Measurements from ENCODE around the gene FILIP1L. TPM values are rescaled to one million over a fixed set of nuclear protein-coding genes. Genes with fewer than 3 reads are reported as not detected.
A peak's percentile ranks its signal among the peaks of the same experiment; 100 is the strongest.

Gene FILIP1L
- polyA plus RNA-seq, 1 of the 3 experiments (the other 2 are of a cell fraction) = 26.8 TPM

GRCh38 chr3:100008081-100008698 lies 106.1 kb downstream of the FILIP1L start:
- Histone ChIP-seq H3F3A (replicated peaks; ENCODE audit: insufficient read depth) (peaks cover 16% of the 10 kb centered on the region), H3K9me2 (no peaks in the 10 kb centered on the region), H3K27ac (ENCODE audit: low read depth in 2 of 2, low read length in 1 of 2) (no peak overlapping the region), H2AFZ (ENCODE audit: low read depth) (no peak overlapping the region), H3K36me3 (replicated peaks in 1 of 2; ENCODE audit: control insufficient read depth in 1 of 2, insufficient read depth in 2 of 2, low read length in 1 of 2) (no peaks in the 10 kb centered on the region), H3K9me3 (no peaks in the 10 kb centered on the region), H3K9ac (no peak overlapping the region), H3K4me3 (ENCODE audit: low read depth in 2 of 2, low read length in 1 of 2) (no peak overlapping the region), H3K79me2 (ENCODE audit: insufficient read depth) (no peaks in the 10 kb centered on the region), H4K20me1 (ENCODE audit: insufficient read depth) (no peaks in the 10 kb centered on the region), H3K4me2 (no peak overlapping the region), H3K4me1 (ENCODE audit: control insufficient read depth in 1 of 2, insufficient read depth in 2 of 2, low read depth in 1 of 2, low read length in 1 of 2) (peaks cover 7 to 29% of the 10 kb centered on the region in 2 experiments; a peak in 3 of 4 replicates), H3K27me3 (ENCODE audit: insufficient read depth) (no peaks in the 10 kb centered on the region)
- DNase-seq = no peak
- ChIA-PET POLR2A (no interaction called here), CTCF (no interaction called here)
- 0 out of 2 replicates have a peak, but pooled peaks have one; percentile 14 for TF ChIP-seq TCF12 (IDR thresholded peaks at IDR 0.05)
- no peak for TF ChIP-seq PBX3 (IDR thresholded peaks at IDR 0.05)
- TF ChIP-seq MEF2A (IDR thresholded peaks at IDR 0.05; ENCODE audit: borderline replicate concordance, low read depth) = no peak
- no peak for TF ChIP-seq SMC3 (IDR thresholded peaks at IDR 0.05; ENCODE audit: low read depth, low read length)
- TF ChIP-seq IRF3 (IDR thresholded peaks at IDR 0.05; ENCODE audit: low read depth, low read length) = no peak
- no peak for TF ChIP-seq GABPA (IDR thresholded peaks at IDR 0.05; ENCODE audit: low read depth)
- no peak for TF ChIP-seq CTCF (IDR thresholded peaks at IDR 0.05)
- no peak for TF ChIP-seq JUND (IDR thresholded peaks at IDR 0.05)
- no peak for TF ChIP-seq EP300 (IDR thresholded peaks at IDR 0.05; ENCODE audit: borderline replicate concordance in 1 of 2, low read depth in 1 of 2, low read length in 1 of 2)
- no peak for TF ChIP-seq ELF1 (IDR thresholded peaks at IDR 0.05)
- peak; percentile 30; the same call in 1 of the 2 replicates for TF ChIP-seq NFIC (IDR thresholded peaks at IDR 0.05; ENCODE audit: borderline replicate concordance)

- CTCF ChIA-PET = interaction anchor here (0.9 to 1.1 kb wide), 2 partner anchors 12 to 164 kb away, joined by 4 read pairs; no protein-coding TSS in a partner anchor
- peak overlapping the region; percentile 53; the same call in 1 of the 2 replicates for H3K4me2 ChIP-seq
- no peaks in the 10 kb centered on the region for H4K20me1 ChIP-seq (ENCODE audit: insufficient read depth)
- no peaks in the 10 kb centered on the region for H3K27me3 ChIP-seq (ENCODE audit: insufficient read depth)
- H3F3A ChIP-seq (replicated peaks; ENCODE audit: insufficient read depth) = peaks cover 24% of the 10 kb centered on the region
- H3K27ac ChIP-seq (ENCODE audit: low read depth in 2 of 2, low read length in 1 of 2) = peak overlapping the region; percentile 68; a peak in 3 of 4 replicates
- DNase-seq = no peak
- 95% methylated on average over 3 of the region's 3 CpGs for WGBS (ENCODE audit: low lambda C conversion rate)
- H3K9ac ChIP-seq = no peak overlapping the region
- H3K9me3 ChIP-seq = no peaks in the 10 kb centered on the region
- H3K79me2 ChIP-seq (ENCODE audit: insufficient read depth) = no peaks in the 10 kb centered on the region
- TF ChIP-seq SMC3 (IDR thresholded peaks at IDR 0.05; ENCODE audit: low read depth, low read length) (no peak), TAF1 (IDR thresholded peaks at IDR 0.05; ENCODE audit: borderline replicate concordance, low read depth, low read length) (no peak), EZH2phosphoT487 (IDR thresholded peaks at IDR 0.05; ENCODE audit: borderline replicate concordance, low read depth) (no peak), USF1 (IDR thresholded peaks at IDR 0.05; ENCODE audit: borderline replicate concordance, low read depth) (no peak), FOXM1 (IDR thresholded peaks at IDR 0.05; ENCODE audit: low read depth) (no peak), IRF3 (IDR thresholded peaks at IDR 0.05; ENCODE audit: low read depth, low read length) (no peak), TCF12 (IDR thresholded peaks at IDR 0.05) (no peak), JUND (IDR thresholded peaks at IDR 0.05) (no peak), SIN3A (IDR thresholded peaks at IDR 0.05; ENCODE audit: borderline replicate concordance, low read depth, low read length) (no peak), PBX3 (IDR thresholded peaks at IDR 0.05) (no peak), RFX5 (IDR thresholded peaks at IDR 0.05; ENCODE audit: low read length) (no peak), MEF2A (IDR thresholded peaks at IDR 0.05; ENCODE audit: borderline replicate concordance, low read depth) (no peak), FOXJ3 (CRISPR knock-in tag; IDR thresholded peaks at IDR 0.05) (no peak)
- no peak overlapping the region for H3K4me3 ChIP-seq (ENCODE audit: low read depth in 2 of 2, low read length in 1 of 2)
- H3K9me2 ChIP-seq = no peaks in the 10 kb centered on the region
- POLR2A ChIA-PET = no interaction called here
- peaks cover 7 to 33% of the 10 kb centered on the region in 2 experiments for H3K4me1 ChIP-seq (ENCODE audit: control insufficient read depth in 1 of 2, insufficient read depth in 2 of 2, low read depth in 1 of 2, low read length in 1 of 2)
- H3K36me3 ChIP-seq (replicated peaks in 1 of 2; ENCODE audit: control insufficient read depth in 1 of 2, insufficient read depth in 2 of 2, low read length in 1 of 2) = no peaks in the 10 kb centered on the region
- H2AFZ ChIP-seq (ENCODE audit: low read depth) = no peak overlapping the region
Observed at GRCh38 chr3:100007313-100007712, 107.0 kb downstream of the FILIP1L start.

All from SK-N-SH (cell line).